SH-SY5Y (cell line): ENCODE measurements around the gene TLE2.

Source experiments
- GATA2 ChIP-seq: IDR thresholded peaks from 2 replicates; pipeline ENCODE4 v1.6.1; 2011; ENCODE audit warnings: mild to moderate bottlenecking, low read depth, low read length
- GATA3 ChIP-seq: IDR thresholded peaks from 2 replicates; pipeline ENCODE4 v1.6.1; 2011; ENCODE audit warnings: low read depth, mild to moderate bottlenecking, low read length, moderate library complexity

- TF ChIP-seq GATA2 (no peak), GATA3 (no peak)
Measured at GRCh38 chr19:3068071-3068470, 39.0 kb upstream of the TLE2 start.
